Measurements from ENCODE around the gene LYSMD2. TPM values are rescaled to one million over a fixed set of nuclear protein-coding genes. Genes with fewer than 3 reads are reported as not detected.

Gene LYSMD2
- total RNA-seq, 4 donors from 2014 or later = 5.8 to 16.1 (median 10.6) TPM

GRCh38 chr15:51696566-51696965 lies 40.9 kb downstream of the LYSMD2 start:
- DNase-seq (no peak), ATAC-seq (no peak)
- TF ChIP-seq, protein P1, sequence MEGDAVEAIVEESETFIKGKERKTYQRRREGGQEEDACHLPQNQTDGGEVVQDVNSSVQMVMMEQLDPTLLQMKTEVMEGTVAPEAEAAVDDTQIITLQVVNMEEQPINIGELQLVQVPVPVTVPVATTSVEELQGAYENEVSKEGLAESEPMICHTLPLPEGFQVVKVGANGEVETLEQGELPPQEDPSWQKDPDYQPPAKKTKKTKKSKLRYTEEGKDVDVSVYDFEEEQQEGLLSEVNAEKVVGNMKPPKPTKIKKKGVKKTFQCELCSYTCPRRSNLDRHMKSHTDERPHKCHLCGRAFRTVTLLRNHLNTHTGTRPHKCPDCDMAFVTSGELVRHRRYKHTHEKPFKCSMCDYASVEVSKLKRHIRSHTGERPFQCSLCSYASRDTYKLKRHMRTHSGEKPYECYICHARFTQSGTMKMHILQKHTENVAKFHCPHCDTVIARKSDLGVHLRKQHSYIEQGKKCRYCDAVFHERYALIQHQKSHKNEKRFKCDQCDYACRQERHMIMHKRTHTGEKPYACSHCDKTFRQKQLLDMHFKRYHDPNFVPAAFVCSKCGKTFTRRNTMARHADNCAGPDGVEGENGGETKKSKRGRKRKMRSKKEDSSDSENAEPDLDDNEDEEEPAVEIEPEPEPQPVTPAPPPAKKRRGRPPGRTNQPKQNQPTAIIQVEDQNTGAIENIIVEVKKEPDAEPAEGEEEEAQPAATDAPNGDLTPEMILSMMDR (IDR thresholded peaks at IDR 0.05 in 4 of 5, conservative IDR thresholded peaks at IDR 0.05 in 1 of 5) = no peak
- no peak for TF ChIP-seq POLR2A (IDR thresholded peaks at IDR 0.05)

GRCh38 chr15:51692154-51692553 lies 45.3 kb downstream of the LYSMD2 start:
- Histone ChIP-seq H3K4me3 (no peak overlapping the region), H3K4me1 (no peaks in the 10 kb centered on the region), H3K36me3 (no peaks in the 10 kb centered on the region), H3K27me3 (peaks cover 0 to 2% (median 0%) of the 10 kb centered on the region in 3 donors), H3K9me3 (no peaks in the 10 kb centered on the region), H3K27ac (no peak overlapping the region)
- in situ Hi-C loops (cut with MboI; ENCODE audit: low sequenced_read_pairs in 4 of 4) = no loop called here
- DNase-seq = no peak
- no peak for TF ChIP-seq POLR2A (IDR thresholded peaks at IDR 0.05)
- TF ChIP-seq, protein P1 (IDR thresholded peaks at IDR 0.05 in 4 of 5, conservative IDR thresholded peaks at IDR 0.05 in 1 of 5) = no peak
- intact Hi-C loops (cut with DNase I; ENCODE audit: low total_unique reads) = no loop called here
- ATAC-seq = no peak

More at GRCh38 chr15:51696566-51696965, 40.9 kb downstream of the LYSMD2 start:
- intact Hi-C loops (cut with DNase I; ENCODE audit: low total_unique reads) = no loop called here
- no peaks in the 10 kb centered on the region for H3K27me3 ChIP-seq
- no peak overlapping the region for H3K27ac ChIP-seq
- no peak overlapping the region for H3K4me3 ChIP-seq
- no peaks in the 10 kb centered on the region for H3K36me3 ChIP-seq
- no peaks in the 10 kb centered on the region for H3K4me1 ChIP-seq
- no peaks in the 10 kb centered on the region for H3K9me3 ChIP-seq
- in situ Hi-C loops (cut with MboI; ENCODE audit: low sequenced_read_pairs in 4 of 4) = no loop called here

DNA sequence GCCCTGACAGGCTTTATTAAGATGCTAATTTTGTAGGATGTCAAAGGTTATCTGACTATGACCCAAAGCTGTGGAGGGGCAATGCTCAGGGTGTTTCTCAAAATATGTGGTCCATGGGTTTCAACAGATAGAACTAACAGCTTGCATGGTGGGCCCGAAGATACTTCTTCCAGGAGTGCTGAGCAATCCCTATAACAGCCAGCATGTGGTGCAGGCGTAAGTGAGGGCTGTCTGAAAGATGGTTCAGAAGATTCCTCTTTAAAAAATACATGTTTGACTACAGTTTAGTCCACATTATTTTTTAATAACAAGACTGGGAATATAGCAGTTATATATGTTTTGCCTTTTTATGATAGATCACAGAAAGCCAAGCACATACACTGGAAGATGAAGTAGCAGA lies 48.6 kb downstream of the LYSMD2 start:
- H3K9me3 ChIP-seq = no peaks in the 10 kb centered on the region
- H3K27me3 ChIP-seq = peaks cover 0 to 9% (median 4%) of the 10 kb centered on the region in 3 donors
- DNase-seq = no peak
- in situ Hi-C loops (cut with MboI; ENCODE audit: low sequenced_read_pairs in 4 of 4) = no loop called here
- ATAC-seq = no peak
- no peak overlapping the region for H3K4me3 ChIP-seq
- intact Hi-C loops (cut with DNase I; ENCODE audit: low total_unique reads) = no loop called here
- TF ChIP-seq POLR2A (IDR thresholded peaks at IDR 0.05) = no peak
- TF ChIP-seq, protein P1 (IDR thresholded peaks at IDR 0.05 in 4 of 5, conservative IDR thresholded peaks at IDR 0.05 in 1 of 5) = no peak
- no peaks in the 10 kb centered on the region for H3K4me1 ChIP-seq
- no peak overlapping the region for H3K27ac ChIP-seq
- H3K36me3 ChIP-seq = no peaks in the 10 kb centered on the region

- no peak overlapping the region for H3K4me3 ChIP-seq
- no peak for ATAC-seq
- peaks cover 0 to 16% (median 12%) of the 10 kb centered on the region in 3 donors for H3K27me3 ChIP-seq
- TF ChIP-seq POLR2A (IDR thresholded peaks at IDR 0.05) = no peak
- TF ChIP-seq, protein P1 (IDR thresholded peaks at IDR 0.05 in 4 of 5, conservative IDR thresholded peaks at IDR 0.05 in 1 of 5) = no peak
- intact Hi-C loops (cut with DNase I; ENCODE audit: low total_unique reads) = no loop called here
- H3K9me3 ChIP-seq = no peaks in the 10 kb centered on the region
- DNase-seq = no peak
- no peaks in the 10 kb centered on the region for H3K4me1 ChIP-seq
- in situ Hi-C loops (cut with MboI; ENCODE audit: low sequenced_read_pairs in 4 of 4) = no loop called here
- no peaks in the 10 kb centered on the region for H3K36me3 ChIP-seq
- no peak overlapping the region for H3K27ac ChIP-seq
These were observed 49.9 kb downstream of the LYSMD2 start for GRCh38 chr15:51687565-51687964.
